Measurements from ENCODE around the gene APOD. TPM values are rescaled to one million over a fixed set of nuclear protein-coding genes. Genes with fewer than 3 reads are reported as not detected.
"Not testable (repeated sequence)": the region's sequence is repeated elsewhere in the genome, so short reads cannot be mapped to it uniquely, and the experiment has no call there.

APOD gene
- total and polyA plus RNA-seq, 9 of the 15 experiments (the other 6 are each of a cell fraction or from before 2014, with no cell fraction given), result 0.18 to 0.50 (median 0.35) TPM; not detected in 1

DNA sequence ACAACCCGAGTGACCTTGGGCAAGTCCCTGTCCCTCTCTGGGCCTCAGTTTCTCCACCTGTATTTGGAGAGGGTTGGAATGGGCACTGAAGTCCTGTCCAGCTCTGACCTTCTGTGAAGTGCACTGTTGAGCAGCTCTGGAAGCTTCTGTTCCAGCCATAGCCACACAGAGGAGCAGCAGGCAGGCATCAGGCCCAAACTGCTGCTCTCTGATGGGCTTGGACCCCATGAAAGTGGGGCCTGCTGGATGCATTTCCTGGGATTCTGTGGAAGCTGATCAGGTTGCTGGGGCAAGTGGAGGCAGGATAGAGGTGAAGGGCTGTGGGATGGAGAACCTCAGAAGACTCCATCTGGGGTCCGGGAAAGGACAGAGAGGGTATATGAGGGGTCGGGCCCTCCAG, 36.7 kb upstream of the APOD start:
- H3K9me1 ChIP-seq (ENCODE audit: control insufficient read depth, insufficient read depth, low read length); H3K4me3 ChIP-seq; DNase-seq (ENCODE audit: extremely low read depth in 1 of 4, low spot score in 3 of 4); ATAC-seq; H4K20me1 ChIP-seq (replicated peaks; ENCODE audit: control insufficient read depth, insufficient read depth, low read length); H3K4me2 ChIP-seq (ENCODE audit: insufficient read depth, low read length); BruUV-seq (replicated peaks); H3K4me1 ChIP-seq (replicated peaks in 1 of 2; ENCODE audit: control insufficient read depth in 2 of 2, insufficient read depth in 2 of 2, low read length in 2 of 2); H2AFZ ChIP-seq (ENCODE audit: low read depth, low read length); H3K9me3 ChIP-seq (replicated peaks; ENCODE audit: control insufficient read depth, insufficient read depth, low read depth, low read length); H3K9ac ChIP-seq (ENCODE audit: insufficient read depth in 1 of 2, low read depth in 2 of 2, low read length in 2 of 2); H3K36me3 ChIP-seq (ENCODE audit: control insufficient read depth, insufficient read depth, low read length); CTCF ChIA-PET (ENCODE audit: low intra/inter-chr PET ratio); FAIRE-seq; H3K79me2 ChIP-seq (ENCODE audit: control insufficient read depth, insufficient read depth, low read length); POLR2A ChIA-PET; H3K27ac ChIP-seq (ENCODE audit: extremely low read depth, low read depth, low read length): not testable (repeated sequence)
- peaks cover 0 to 12% of the 10 kb centered on the region in 2 experiments; a peak in 2 of 5 replicates for H3K27me3 ChIP-seq (ENCODE audit: control insufficient read depth in 2 of 2, insufficient read depth in 2 of 2, low read length in 2 of 2)
- in situ Hi-C loops (cut with MboI), result loop anchor here (10.0 kb wide), 1 partner anchor 234 kb away; no protein-coding TSS in a partner anchor
- WGBS (ENCODE audit: insufficient coverage, low coverage, missing lambda C conversion rate), result 17% methylated on average over 2 of the region's 3 CpGs
- intact Hi-C loops (cut with micrococcal nuclease), result loop anchor here (10.0 kb wide), 2 partner anchors 124 to 234 kb away; no protein-coding TSS in a partner anchor

- 37% methylated on average over 24 of the region's 26 CpGs for WGBS (ENCODE audit: insufficient coverage, low coverage, missing lambda C conversion rate)
- peaks cover 0 to 12% of the 10 kb centered on the region in 2 experiments; a peak in 2 of 5 replicates for H3K27me3 ChIP-seq (ENCODE audit: control insufficient read depth in 2 of 2, insufficient read depth in 2 of 2, low read length in 2 of 2)
- H3K9me1 ChIP-seq (ENCODE audit: control insufficient read depth, insufficient read depth, low read length); CTCF ChIA-PET (ENCODE audit: low intra/inter-chr PET ratio); H3K4me3 ChIP-seq; H3K4me1 ChIP-seq (replicated peaks in 1 of 2; ENCODE audit: control insufficient read depth in 2 of 2, insufficient read depth in 2 of 2, low read length in 2 of 2); POLR2A ChIA-PET; H3K36me3 ChIP-seq (ENCODE audit: control insufficient read depth, insufficient read depth, low read length); H3K9ac ChIP-seq (ENCODE audit: insufficient read depth in 1 of 2, low read depth in 2 of 2, low read length in 2 of 2); H4K20me1 ChIP-seq (replicated peaks; ENCODE audit: control insufficient read depth, insufficient read depth, low read length); FAIRE-seq; H3K9me3 ChIP-seq (replicated peaks; ENCODE audit: control insufficient read depth, insufficient read depth, low read depth, low read length); BruUV-seq (replicated peaks); H3K27ac ChIP-seq (ENCODE audit: extremely low read depth, low read depth, low read length); H2AFZ ChIP-seq (ENCODE audit: low read depth, low read length); H3K79me2 ChIP-seq (ENCODE audit: control insufficient read depth, insufficient read depth, low read length); H3K4me2 ChIP-seq (ENCODE audit: insufficient read depth, low read length); ATAC-seq: not testable (repeated sequence)
- peak in 1 of 4 experiments; percentile 11 for DNase-seq (ENCODE audit: extremely low read depth in 1 of 4, low spot score in 3 of 4)
- intact Hi-C loops (cut with micrococcal nuclease) (loop anchor here (10.0 kb wide), 2 partner anchors 125 to 235 kb away; no protein-coding TSS in a partner anchor), in situ Hi-C loops (cut with MboI) (loop anchor here (5.0 to 10.0 kb wide), 2 partner anchors 98 to 235 kb away; no protein-coding TSS in a partner anchor)
Observed at GRCh38 chr3:195619591-195620369, 36.0 kb upstream of the APOD start.
